Measurements from ENCODE around the gene PHF5A.

Gene PHF5A

GRCh38 chr22:41468381-41469217 lies at the start of gene PHF5A, which contains the start of gene ACO2:
PHF5A (minus strand) TSS chr22:41468692; CDS start chr22:41468653, 39 bp downstream.
ACO2 (plus strand) TSS chr22:41469117; CDS start chr22:41469147, 30 bp downstream.
- in situ Hi-C loops (cut with HindIII; ENCODE audit: low sequenced_read_pairs), result no loop called here

GRCh38 chr22:41518048-41518347 lies 49.5 kb upstream of the PHF5A start:
- H3K4me3 ChIP-seq (ENCODE audit: low read depth, low read length), result no peak overlapping the region
- in situ Hi-C loops (cut with HindIII; ENCODE audit: low sequenced_read_pairs), result no loop called here
- TF ChIP-seq, protein P1, sequence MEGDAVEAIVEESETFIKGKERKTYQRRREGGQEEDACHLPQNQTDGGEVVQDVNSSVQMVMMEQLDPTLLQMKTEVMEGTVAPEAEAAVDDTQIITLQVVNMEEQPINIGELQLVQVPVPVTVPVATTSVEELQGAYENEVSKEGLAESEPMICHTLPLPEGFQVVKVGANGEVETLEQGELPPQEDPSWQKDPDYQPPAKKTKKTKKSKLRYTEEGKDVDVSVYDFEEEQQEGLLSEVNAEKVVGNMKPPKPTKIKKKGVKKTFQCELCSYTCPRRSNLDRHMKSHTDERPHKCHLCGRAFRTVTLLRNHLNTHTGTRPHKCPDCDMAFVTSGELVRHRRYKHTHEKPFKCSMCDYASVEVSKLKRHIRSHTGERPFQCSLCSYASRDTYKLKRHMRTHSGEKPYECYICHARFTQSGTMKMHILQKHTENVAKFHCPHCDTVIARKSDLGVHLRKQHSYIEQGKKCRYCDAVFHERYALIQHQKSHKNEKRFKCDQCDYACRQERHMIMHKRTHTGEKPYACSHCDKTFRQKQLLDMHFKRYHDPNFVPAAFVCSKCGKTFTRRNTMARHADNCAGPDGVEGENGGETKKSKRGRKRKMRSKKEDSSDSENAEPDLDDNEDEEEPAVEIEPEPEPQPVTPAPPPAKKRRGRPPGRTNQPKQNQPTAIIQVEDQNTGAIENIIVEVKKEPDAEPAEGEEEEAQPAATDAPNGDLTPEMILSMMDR (IDR thresholded peaks at IDR 0.05; ENCODE audit: low read depth, low read length), result no peak
- no peak for DNase-seq (ENCODE audit: low read depth, low spot score)

More at GRCh38 chr22:41468381-41469217, at the start of gene PHF5A, which contains the start of gene ACO2:
- TF ChIP-seq, protein P1 (IDR thresholded peaks at IDR 0.05; ENCODE audit: low read depth, low read length), result no peak
- peak; percentile 99 for DNase-seq (ENCODE audit: low read depth, low spot score)
- peak within 1 kb of the TSS; percentile 95 for H3K4me3 ChIP-seq (ENCODE audit: low read depth, low read length)

GRCh38 chr22:41517172-41518047 lies 48.9 kb upstream of the PHF5A start:
- TF ChIP-seq, protein P1 (IDR thresholded peaks at IDR 0.05; ENCODE audit: low read depth, low read length), result peak; percentile 88
- no peak overlapping the region for H3K4me3 ChIP-seq (ENCODE audit: low read depth, low read length)
- in situ Hi-C loops (cut with HindIII; ENCODE audit: low sequenced_read_pairs), result no loop called here
- DNase-seq (ENCODE audit: low read depth, low spot score), result peak; percentile 43

DNA sequence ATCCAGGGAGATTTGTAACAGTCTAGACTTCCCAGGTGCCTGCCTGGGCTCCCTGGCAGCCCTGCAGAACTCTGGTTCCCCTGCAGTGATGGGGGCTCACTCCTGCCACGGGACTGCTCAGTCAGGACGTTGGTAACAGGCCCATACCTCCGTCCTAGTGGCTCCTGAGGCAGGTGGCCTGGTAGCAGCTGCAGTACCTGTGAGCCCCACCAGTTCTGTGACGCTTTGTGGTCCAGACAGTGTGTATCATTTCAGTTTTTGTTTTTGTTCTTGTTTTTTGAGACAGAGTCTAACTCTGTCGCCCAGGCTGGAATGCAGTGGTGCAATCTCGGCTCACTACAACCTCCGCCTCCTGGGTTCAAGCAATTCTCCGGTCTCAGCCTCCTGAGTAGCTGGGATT lies 48.0 kb upstream of the PHF5A start:
- in situ Hi-C loops (cut with HindIII; ENCODE audit: low sequenced_read_pairs), result no loop called here
- no peak for DNase-seq (ENCODE audit: low read depth, low spot score)
- TF ChIP-seq, protein P1 (IDR thresholded peaks at IDR 0.05; ENCODE audit: low read depth, low read length), result no peak
- H3K4me3 ChIP-seq (ENCODE audit: low read depth, low read length), result no peak overlapping the region

GRCh38 chr22:41513391-41513790 lies 44.9 kb upstream of the PHF5A start:
- no peak overlapping the region for H3K4me3 ChIP-seq (ENCODE audit: low read depth, low read length)
- TF ChIP-seq, protein P1 (IDR thresholded peaks at IDR 0.05; ENCODE audit: low read depth, low read length), result no peak
- in situ Hi-C loops (cut with HindIII; ENCODE audit: low sequenced_read_pairs), result no loop called here
- DNase-seq (ENCODE audit: low read depth, low spot score), result no peak

DNA sequence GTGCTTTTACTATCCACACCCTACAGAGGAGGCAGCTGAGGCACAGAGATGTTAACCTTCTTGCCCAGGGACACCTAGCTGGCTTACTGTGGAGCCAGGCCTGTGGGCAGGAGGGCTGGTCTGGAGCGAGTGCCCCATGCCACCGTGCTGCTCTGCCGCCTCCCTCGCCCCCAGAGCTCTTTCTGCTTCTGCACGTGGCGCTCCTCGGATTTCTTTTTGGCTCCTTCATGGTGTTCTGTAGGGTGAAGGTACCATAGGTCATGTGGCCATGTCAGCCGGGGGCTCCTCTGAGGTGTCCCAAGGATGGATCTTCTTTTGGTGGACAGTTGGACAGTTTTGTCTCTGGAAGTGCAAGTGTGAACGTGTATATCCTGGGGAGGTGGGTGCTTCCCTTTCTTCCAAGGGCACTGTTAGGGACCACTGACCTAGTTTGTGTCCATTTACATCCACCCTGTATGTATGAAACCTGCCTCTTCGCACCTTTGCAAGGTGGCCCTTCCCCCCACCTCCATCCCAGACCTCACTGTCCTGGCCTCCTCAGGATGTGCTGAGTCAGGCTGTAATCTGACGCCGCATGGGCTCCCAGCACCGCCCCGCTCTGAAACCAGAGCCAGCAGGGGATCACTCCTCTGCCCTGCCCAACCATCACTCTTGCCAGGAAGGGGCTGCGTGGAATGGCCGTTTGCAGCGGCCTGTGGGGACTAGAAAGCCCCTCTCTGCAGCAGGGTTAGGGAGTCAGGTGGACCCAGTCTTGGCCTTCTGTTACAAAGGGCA lies 44.1 kb upstream of the PHF5A start:
- in situ Hi-C loops (cut with HindIII; ENCODE audit: low sequenced_read_pairs), result no loop called here
- H3K4me3 ChIP-seq (ENCODE audit: low read depth, low read length), result no peak overlapping the region
- peak; percentile 82 for DNase-seq (ENCODE audit: low read depth, low spot score)
- TF ChIP-seq, protein P1 (IDR thresholded peaks at IDR 0.05; ENCODE audit: low read depth, low read length), result no peak

All from astrocyte of the spinal cord (primary cell).